GM19240 (cell line): ENCODE data around the gene TRUB1.
"Not testable (repeated sequence)": the region's sequence is repeated elsewhere in the genome, so short reads cannot be mapped to it uniquely, and the experiment has no call there.

Experiments used
- DNase-seq: peaks from one replicate; pipeline ENCODE4 v3.0.0; 2011; ENCODE audit warnings: low spot score; ENCODE audit not compliant: insufficient read length

Gene TRUB1

GRCh38 chr10:114937962-114938855, at the start of gene TRUB1:
Gene TRUB1, plus strand, starts transcription at chr10:114938195. Its CDS starts 59 bp downstream, at chr10:114938254.
- peak; percentile 65 for DNase-seq

- no peak for DNase-seq
These were observed 44.7 kb upstream of the TRUB1 start for GRCh38 chr10:114893251-114893650.

- no peak for DNase-seq
These were observed 43.1 kb upstream of the TRUB1 start for GRCh38 chr10:114894911-114895310.

GRCh38 chr10:114897011-114897410, 41.0 kb upstream of the TRUB1 start:
- not testable (repeated sequence) for DNase-seq

- no peak for DNase-seq
These were observed 40.4 kb upstream of the TRUB1 start for GRCh38 chr10:114897593-114897992.

- DNase-seq: no peak
These were observed 38.0 kb upstream of the TRUB1 start for GRCh38 chr10:114899982-114900381.

- DNase-seq: no peak
These were observed 37.3 kb upstream of the TRUB1 start for GRCh38 chr10:114900658-114901057.

GRCh38 chr10:114902151-114902550, 35.8 kb upstream of the TRUB1 start:
- DNase-seq: no peak

GRCh38 chr10:114905450-114905849, 32.5 kb upstream of the TRUB1 start:
- no peak for DNase-seq

- DNase-seq: no peak
These were observed 31.0 kb upstream of the TRUB1 start for GRCh38 chr10:114906981-114907380.

GRCh38 chr10:114908896-114909295, 29.1 kb upstream of the TRUB1 start:
- no peak for DNase-seq

- DNase-seq: no peak
These were observed 26.8 kb upstream of the TRUB1 start for GRCh38 chr10:114911052-114911711.

GRCh38 chr10:114911801-114912469, 26.1 kb upstream of the TRUB1 start:
- no peak for DNase-seq

GRCh38 chr10:114912470-114912859, 25.5 kb upstream of the TRUB1 start:
- no peak for DNase-seq

- DNase-seq: no peak
These were observed 23.4 kb upstream of the TRUB1 start for GRCh38 chr10:114914560-114914959.

GRCh38 chr10:114915294-114915693, 22.7 kb upstream of the TRUB1 start:
- DNase-seq: no peak

- DNase-seq: no peak
These were observed 21.3 kb upstream of the TRUB1 start for GRCh38 chr10:114916653-114917052.

GRCh38 chr10:114917459-114917858, 20.5 kb upstream of the TRUB1 start:
- DNase-seq: no peak

- DNase-seq: no peak
These were observed 19.9 kb upstream of the TRUB1 start for GRCh38 chr10:114917927-114918672.

- no peak for DNase-seq
These were observed 17.5 kb upstream of the TRUB1 start for GRCh38 chr10:114920459-114920858.

- DNase-seq: no peak
These were observed 16.0 kb upstream of the TRUB1 start for GRCh38 chr10:114922003-114922402.
